HEK293T (cell line): ENCODE data around the gene CTAGE15.
"Not testable (repeated sequence)": the region's sequence is repeated elsewhere in the genome, so short reads cannot be mapped to it uniquely, and the experiment has no call there.

Source experiments
- ARNT ChIP-seq: fragments of 450-650 bp; IDR thresholded peaks from 2 replicates; pipeline ENCODE4 v1.6.1; 2017; ENCODE audit warnings: mild to moderate bottlenecking
- BHLHE40 ChIP-seq: fragments of 450-650 bp; IDR thresholded peaks from 2 replicates; pipeline ENCODE4 v1.6.1; 2016; ENCODE audit warnings: mild to moderate bottlenecking, moderate library complexity, borderline replicate concordance
- CTBP1 ChIP-seq: fragments of 450-650 bp; IDR thresholded peaks from 2 replicates; pipeline ENCODE4 v1.6.1; 2016; ENCODE audit warnings: borderline replicate concordance
- ELF4 ChIP-seq: fragments of 450-650 bp; IDR thresholded peaks from 2 replicates; pipeline ENCODE4 v1.6.1; 2017; ENCODE audit warnings: antibody characterized with exemption
- FOXA1 ChIP-seq: fragments of 450-650 bp; IDR thresholded peaks from 2 replicates; pipeline ENCODE4 v1.6.1; 2016; ENCODE audit warnings: mild to moderate bottlenecking
- FOXK2 ChIP-seq: fragments of 450-650 bp; IDR thresholded peaks from 2 replicates; pipeline ENCODE4 v1.6.1; 2016; ENCODE audit warnings: mild to moderate bottlenecking
- FOXM1 ChIP-seq: fragments of 450-650 bp; IDR thresholded peaks from 2 replicates; pipeline ENCODE4 v1.6.1; 2017; ENCODE audit warnings: mild to moderate bottlenecking, borderline replicate concordance
- L3MBTL2 ChIP-seq: fragments of 450-650 bp; conservative IDR thresholded peaks from 2 replicates; pipeline ENCODE4 v1.6.1; 2016; ENCODE audit warnings: mild to moderate bottlenecking
- NFRKB ChIP-seq: fragments of 450-650 bp; IDR thresholded peaks from 2 replicates; pipeline ENCODE4 v1.6.1; 2016; ENCODE audit warnings: mild to moderate bottlenecking, moderate library complexity
- SUZ12 ChIP-seq: fragments of 450-650 bp; IDR thresholded peaks from 2 replicates; pipeline ENCODE4 v1.6.1; 2016; ENCODE audit warnings: mild to moderate bottlenecking
- TARDBP ChIP-seq: fragments of 450-650 bp; IDR thresholded peaks from 2 replicates; pipeline ENCODE4 v1.6.1; 2016
- ZNF384 ChIP-seq: fragments of 450-650 bp; IDR thresholded peaks from 2 replicates; pipeline ENCODE4 v1.6.1; 2016
- TF ChIP-seq, protein P1 (sequence below): fragments of 450-650 bp; IDR thresholded peaks from 2 replicates; pipeline ENCODE4 v1.6.1; 2016

DNA sequence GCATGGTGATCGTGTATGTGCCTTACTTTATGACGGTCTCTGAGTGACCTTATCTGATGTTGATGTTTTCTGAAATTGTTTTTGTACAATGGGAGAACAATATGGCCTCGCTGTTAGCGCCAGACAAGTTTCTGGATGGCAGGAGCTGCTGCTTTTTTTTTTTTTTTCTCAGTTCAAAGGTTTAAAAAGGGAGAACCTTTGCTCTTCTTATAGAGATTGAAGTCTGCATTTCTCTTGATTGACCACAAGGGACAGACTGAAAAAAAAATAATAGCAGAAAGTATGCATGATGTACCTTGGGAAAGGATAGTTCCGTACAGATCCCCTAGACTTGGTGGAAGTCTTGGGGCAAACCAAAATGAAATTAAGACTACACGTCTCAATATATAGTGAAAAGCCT is 43.9 kb downstream of the CTAGE15 start:
- not testable (repeated sequence) for TF ChIP-seq CTBP1, FOXM1, TARDBP, FOXK2, ELF4, SUZ12, FOXA1, ARNT, ZNF384, NFRKB, BHLHE40, L3MBTL2
- TF ChIP-seq, protein P1, sequence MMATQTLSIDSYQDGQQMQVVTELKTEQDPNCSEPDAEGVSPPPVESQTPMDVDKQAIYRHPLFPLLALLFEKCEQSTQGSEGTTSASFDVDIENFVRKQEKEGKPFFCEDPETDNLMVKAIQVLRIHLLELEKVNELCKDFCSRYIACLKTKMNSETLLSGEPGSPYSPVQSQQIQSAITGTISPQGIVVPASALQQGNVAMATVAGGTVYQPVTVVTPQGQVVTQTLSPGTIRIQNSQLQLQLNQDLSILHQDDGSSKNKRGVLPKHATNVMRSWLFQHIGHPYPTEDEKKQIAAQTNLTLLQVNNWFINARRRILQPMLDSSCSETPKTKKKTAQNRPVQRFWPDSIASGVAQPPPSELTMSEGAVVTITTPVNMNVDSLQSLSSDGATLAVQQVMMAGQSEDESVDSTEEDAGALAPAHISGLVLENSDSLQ = not testable (repeated sequence)
